WTC11 (cell line): ENCODE data around the gene KRT16.
"Not testable (repeated sequence)": the region's sequence is repeated elsewhere in the genome, so short reads cannot be mapped to it uniquely, and the experiment has no call there.

Experiments used
- ARID4B ChIP-seq: sonication (generic); formaldehyde crosslinking; IDR thresholded peaks from 2 replicates; pipeline ENCODE4 v1.8.0; 2023; ENCODE audit warnings: missing genetic modification reagents, mild to moderate bottlenecking, borderline replicate concordance
- CTCF ChIP-seq: fragments of 200-600 bp; IDR thresholded peaks from 2 replicates; pipeline ENCODE4 v1.8.0; 2022; ENCODE audit warnings: antibody characterized with exemption
- E2F5 ChIP-seq: sonication (generic); formaldehyde crosslinking; IDR thresholded peaks from 2 replicates; pipeline ENCODE4 v1.8.1; 2022; ENCODE audit warnings: mild to moderate bottlenecking, moderate library complexity, missing genetic modification reagents
- FOXP1 ChIP-seq: sonication (generic); formaldehyde crosslinking; IDR thresholded peaks from 2 replicates; pipeline ENCODE4 v1.8.0; 2022; ENCODE audit warnings: missing genetic modification reagents, mild to moderate bottlenecking, moderate library complexity, borderline replicate concordance
- HMGA2 ChIP-seq: fragments of 250-450 bp; sonication (Bioruptor Pico); IDR thresholded peaks from 2 replicates; pipeline ENCODE4 v1.4.0; 2021; ENCODE audit warnings: mild to moderate bottlenecking, moderate library complexity
- MAX ChIP-seq: sonication (generic); formaldehyde crosslinking; IDR thresholded peaks from 2 replicates; pipeline ENCODE4 v1.8.0; 2022; ENCODE audit warnings: mild to moderate bottlenecking, missing genetic modification reagents
- ZNF281 ChIP-seq: sonication (generic); formaldehyde crosslinking; IDR thresholded peaks from 2 replicates; pipeline ENCODE4 v1.8.0; 2023; ENCODE audit warnings: mild to moderate bottlenecking, missing genetic modification reagents

GRCh38 chr17:41612376-41613160 is at the start of gene KRT16:
- TF ChIP-seq E2F5 (CRISPR knock-in tag); ZNF281 (CRISPR knock-in tag); CTCF; ARID4B (CRISPR knock-in tag); MAX; HMGA2 (CRISPR knock-in tag); FOXP1: not testable (repeated sequence)
